GM18858 (cell line): ENCODE results near the gene INTS15.
"Not testable (repeated sequence)": the region's sequence is repeated elsewhere in the genome, so short reads cannot be mapped to it uniquely, and the experiment has no call there.

Experiments used
- ATAC-seq: cut with Tn5 transposase; IDR thresholded peaks from one replicate; pipeline ENCODE4 v1.9.1; 2021; ENCODE audit not compliant: unreplicated experiment

The INTS15 gene

GRCh38 chr7:6616854-6617643 lies 27.2 kb downstream of the INTS15 start:
- ATAC-seq, result no peak

- ATAC-seq, result no peak
Observed at GRCh38 chr7:6618621-6619020, 28.8 kb downstream of the INTS15 start.

GRCh38 chr7:6619961-6620360 lies 30.1 kb downstream of the INTS15 start:
- no peak for ATAC-seq

- no peak for ATAC-seq
Observed at GRCh38 chr7:6621195-6622133, 31.6 kb downstream of the INTS15 start.

GRCh38 chr7:6622134-6622710 lies 32.4 kb downstream of the INTS15 start:
- no peak for ATAC-seq

- ATAC-seq, result no peak
Observed at GRCh38 chr7:6623589-6624245, 33.9 kb downstream of the INTS15 start.

GRCh38 chr7:6624246-6624611 lies 34.4 kb downstream of the INTS15 start:
- ATAC-seq, result no peak

- no peak for ATAC-seq
Observed at GRCh38 chr7:6628045-6628444, 38.2 kb downstream of the INTS15 start.

GRCh38 chr7:6630007-6630849 lies 40.4 kb downstream of the INTS15 start:
- no peak for ATAC-seq

GRCh38 chr7:6631605-6632004 lies 41.8 kb downstream of the INTS15 start:
- ATAC-seq, result no peak

- no peak for ATAC-seq
Observed at GRCh38 chr7:6634021-6634420, 44.2 kb downstream of the INTS15 start.

GRCh38 chr7:6634971-6635370 lies 45.1 kb downstream of the INTS15 start:
- ATAC-seq, result not testable (repeated sequence)

GRCh38 chr7:6636741-6637543 lies 47.1 kb downstream of the INTS15 start, which contains the start of gene ZNF316:
ZNF316 (plus strand) TSS chr7:6637318; CDS start chr7:6642410, 5,092 bp downstream.
- ATAC-seq, result peak; percentile 57

GRCh38 chr7:6637544-6638229 lies 47.9 kb downstream of the INTS15 start:
- ATAC-seq, result peak; percentile 78

- no peak for ATAC-seq
Observed at GRCh38 chr7:6639032-6639431, 49.2 kb downstream of the INTS15 start.

GRCh38 chr7:6639627-6640026 lies 49.8 kb downstream of the INTS15 start:
- ATAC-seq, result no peak

GRCh38 chr7:6640246-6640721 lies 50.5 kb downstream of the INTS15 start:
- ATAC-seq, result no peak

GRCh38 chr7:6641305-6642035 lies 51.6 kb downstream of the INTS15 start:
- ATAC-seq, result no peak
